Testis (tissue), 3 donors: ENCODE data around the gene GPATCH1. TPM values are rescaled to one million over a fixed set of nuclear protein-coding genes. Genes with fewer than 3 reads are reported as not detected.

ENCODE experiments used
- DNase-seq: peaks from one replicate; pipeline ENCODE4 v3.0.0-alpha.2; 2019
- H3K27ac ChIP-seq, 2 donors: fragments of 200-600 bp; sonication (generic); one replicate each; pipeline ENCODE4 v1.5.1; 2019
- H3K27me3 ChIP-seq: fragments of 200-600 bp; sonication (generic); one replicate; pipeline ENCODE4 v1.5.1; 2019
- H3K36me3 ChIP-seq: fragments of 200-600 bp; sonication (generic); one replicate; pipeline ENCODE4 v1.5.1; 2017; ENCODE audit warnings: low read depth; ENCODE audit errors: missing control alignments
- H3K4me1 ChIP-seq: fragments of 200-600 bp; sonication (generic); one replicate; pipeline ENCODE4 v1.5.1; 2019
- H3K4me3 ChIP-seq, 2 donors: fragments of 200-600 bp; sonication (generic); one replicate each; pipeline ENCODE4 v1.5.1; 2017 to 2019
- H3K9me3 ChIP-seq: fragments of 200-600 bp; sonication (generic); one replicate; pipeline ENCODE4 v1.5.1; 2017
- CTCF ChIP-seq, 3 experiments: fragments of 450-650 bp in 2 of 3; fragments of 200-600 bp in 1 of 3; sonication (generic) in 1 of 3; IDR thresholded peaks; one replicate each; pipeline ENCODE4 v1.5.1; 2016 to 2019; ENCODE audit warnings: antibody characterized with exemption in 3 of 3, mild to moderate bottlenecking in 2 of 3, moderate library complexity in 1 of 3
- POLR2A ChIP-seq: fragments of 450-650 bp; IDR thresholded peaks from one replicate; pipeline ENCODE4 v1.6.1; 2017; ENCODE audit warnings: antibody characterized with exemption, mild to moderate bottlenecking, moderate library complexity
- WGBS, 2 donors: methylation state at CpG; one replicate each; pipeline ENCODE4 v1.1.5; 2018; 5-methylcytosine and 5-hydroxymethylcytosine counted together
- intact Hi-C: fragments of 100-400 bp; cut with DNase I; formaldehyde crosslinking; loops from one replicate; pipeline ENCODE4 v1.15.1; 2023; ENCODE audit warnings: low total_unique reads
- polyA plus RNA-seq: library from polyadenylated mRNA; stranded (reverse); fragments of 350-450 nt; fragmentation: Illumina TruSeq; extraction: RNeasy Lipid Tissue Mini Kit (QIAGEN cat#74804); gene quantifications from one replicate; pipeline ENCODE4 v1.2.3, GENCODE V29; 2014; ENCODE audit warnings: low read depth, low replicate concordance; ENCODE audit not compliant: insufficient read depth
- total RNA-seq, 2 donors: library from RNA; depleted of rRNA; stranded (reverse); fragments of >200 nt; gene quantifications; one replicate each; pipeline ENCODE4 v1.2.3, GENCODE V29; 2016

GPATCH1 gene
- total and polyA plus RNA-seq, 3 donors from 2014 or later: 12.0 to 14.2 (median 13.1) TPM

- TF ChIP-seq POLR2A (no peak), CTCF (IDR thresholded peaks at IDR 0.05) (no peak)
- Histone ChIP-seq H3K27me3 (no peaks in the 10 kb centered on the region), H3K36me3 (no peaks in the 10 kb centered on the region), H3K9me3 (no peaks in the 10 kb centered on the region), H3K4me1 (no peaks in the 10 kb centered on the region), H3K27ac (no peak overlapping the region), H3K4me3 (no peak overlapping the region)
- intact Hi-C loops: no loop called here
- no peak for DNase-seq
- WGBS, 2 donors: 94 to 98% methylated on average over 10 of the region's 10 CpGs
Measured at GRCh38 chr19:33100894-33101644, 20.1 kb downstream of the GPATCH1 start.

GRCh38 chr19:33102893-33103292, 21.9 kb downstream of the GPATCH1 start:
- intact Hi-C loops: no loop called here
- no peaks in the 10 kb centered on the region for H3K36me3 ChIP-seq

GRCh38 chr19:33108161-33108560, 27.2 kb downstream of the GPATCH1 start:
- no peak overlapping the region for H3K4me3 ChIP-seq
- no peaks in the 10 kb centered on the region for H3K4me1 ChIP-seq
- no peak overlapping the region for H3K27ac ChIP-seq
- no peak for DNase-seq
- no peaks in the 10 kb centered on the region for H3K27me3 ChIP-seq
- H3K36me3 ChIP-seq: no peaks in the 10 kb centered on the region
- no peak for TF ChIP-seq POLR2A
- no peaks in the 10 kb centered on the region for H3K9me3 ChIP-seq
- intact Hi-C loops: no loop called here
- WGBS, 2 donors: 87% methylated on average over 10 of the region's 10 CpGs

More at GRCh38 chr19:33102893-33103292, 21.9 kb downstream of the GPATCH1 start:
- Histone ChIP-seq H3K9me3 (no peaks in the 10 kb centered on the region), H3K27me3 (no peaks in the 10 kb centered on the region), H3K4me1 (no peaks in the 10 kb centered on the region), H3K27ac (no peak overlapping the region), H3K4me3 (no peak overlapping the region)
- DNase-seq: no peak
- TF ChIP-seq CTCF (IDR thresholded peaks at IDR 0.05): no peak
- TF ChIP-seq POLR2A: no peak
- 94% methylated on average over 6 of the region's 6 CpGs for WGBS, 2 donors

GRCh38 chr19:33110137-33110910, 29.3 kb downstream of the GPATCH1 start:
- no peaks in the 10 kb centered on the region for H3K36me3 ChIP-seq
- TF ChIP-seq POLR2A (no peak), CTCF (IDR thresholded peaks at IDR 0.05) (no peak)
- H3K4me1 ChIP-seq: no peaks in the 10 kb centered on the region
- DNase-seq: peak; percentile 44
- WGBS, 2 donors: 63 to 66% methylated on average over 9 of the region's 9 CpGs
- H3K27ac ChIP-seq: no peak overlapping the region
- H3K9me3 ChIP-seq: no peaks in the 10 kb centered on the region
- H3K27me3 ChIP-seq: no peaks in the 10 kb centered on the region
- intact Hi-C loops: no loop called here
- no peak overlapping the region for H3K4me3 ChIP-seq

GRCh38 chr19:33111587-33111986, 30.6 kb downstream of the GPATCH1 start:
- no peak overlapping the region for H3K27ac ChIP-seq
- no peaks in the 10 kb centered on the region for H3K9me3 ChIP-seq
- DNase-seq: no peak
- H3K4me1 ChIP-seq: no peaks in the 10 kb centered on the region
- no peak for TF ChIP-seq CTCF (IDR thresholded peaks at IDR 0.05)
- TF ChIP-seq POLR2A: no peak
- no peaks in the 10 kb centered on the region for H3K27me3 ChIP-seq
- H3K36me3 ChIP-seq: no peaks in the 10 kb centered on the region
- no peak overlapping the region for H3K4me3 ChIP-seq
- WGBS, 2 donors: 87 to 96% methylated on average over 11 of the region's 11 CpGs
- intact Hi-C loops: no loop called here
